Activated CD8-positive, alpha-beta memory T cell treated with anti-CD3 and anti-CD28 coated beads, Interleukin-2, amount 10 ng/mL, durations not matched to agents 7 days and 5 days (primary cell): Measurements from ENCODE around the gene ASF1A. TPM values are rescaled to one million over a fixed set of nuclear protein-coding genes. Genes with fewer than 3 reads are reported as not detected.
A peak's percentile ranks its signal among the peaks of the same experiment; 100 is the strongest.

Experiments used
- ATAC-seq: fragments of 150-1000 bp; cut with Tn5 transposase; one replicate; pipeline ENCODE4 v1.10.0; 2021; ENCODE audit warnings: moderate library complexity
- CTCF ChIA-PET: fragments of 350-600 bp; sonication (Branson Sonifier 250); formaldehyde crosslinking; loops from one replicate; lab custom pipeline; 2021; ENCODE audit warnings: antibody characterized with exemption; lab: Charles Lee
- DNase-seq: peaks from one replicate; pipeline ENCODE4 v3.0.0-alpha.2; 2020
- H3K27ac Mint-ChIP-seq: one replicate; pipeline ENCODE4 v1.8.0; 2021; ENCODE audit warnings: mild to moderate bottlenecking, mixed read lengths
- H3K27me3 Mint-ChIP-seq: one replicate; pipeline ENCODE4 v1.8.0; 2021; ENCODE audit warnings: mixed read lengths
- H3K36me3 Mint-ChIP-seq: one replicate; pipeline ENCODE4 v1.8.0; 2021; ENCODE audit warnings: mild to moderate bottlenecking, mixed read lengths
- H3K4me1 Mint-ChIP-seq: one replicate; pipeline ENCODE4 v1.8.0; 2021; ENCODE audit warnings: mixed read lengths
- H3K4me3 Mint-ChIP-seq: one replicate; pipeline ENCODE4 v1.8.0; 2021; ENCODE audit warnings: mild to moderate bottlenecking, moderate library complexity, mixed read lengths
- H3K9me3 Mint-ChIP-seq: one replicate; pipeline ENCODE4 v1.8.0; 2022; ENCODE audit warnings: low read depth, mixed read lengths
- total RNA-seq, 2 experiments: library from RNA; stranded (reverse); gene quantifications; one replicate each; pipeline ENCODE4 v1.2.3, GENCODE V29; 2021

Gene ASF1A
- total RNA-seq, 2 experiments from 2014 or later: 56.4 to 65.7 TPM

GRCh38 chr6:118869894-118870589 is 23.9 kb upstream of the ASF1A start:
- no peak overlapping the region for H3K4me3 Mint-ChIP-seq
- H3K36me3 Mint-ChIP-seq: peaks cover 46% of the 10 kb centered on the region

GRCh38 chr6:118871331-118871730 is 22.6 kb upstream of the ASF1A start:
- Mint-ChIP-seq H3K9me3 (peaks cover 9% of the 10 kb centered on the region), H3K4me1 (peaks cover 16% of the 10 kb centered on the region), H3K27ac (no peak overlapping the region), H3K27me3 (no peaks in the 10 kb centered on the region), H3K36me3 (peaks cover 37% of the 10 kb centered on the region), H3K4me3 (no peak overlapping the region)
- no peak for ATAC-seq
- DNase-seq: no peak
- CTCF ChIA-PET: no interaction called here

More at GRCh38 chr6:118869894-118870589, 23.9 kb upstream of the ASF1A start:
- H3K9me3 Mint-ChIP-seq: peaks cover 15% of the 10 kb centered on the region
- no peaks in the 10 kb centered on the region for H3K27me3 Mint-ChIP-seq
- DNase-seq (no peak), ATAC-seq (no peak)
- CTCF ChIA-PET: no interaction called here
- H3K4me1 Mint-ChIP-seq: peaks cover 16% of the 10 kb centered on the region
- no peak overlapping the region for H3K27ac Mint-ChIP-seq

GRCh38 chr6:118872318-118872717 is 21.6 kb upstream of the ASF1A start:
- CTCF ChIA-PET: no interaction called here
- ATAC-seq: no peak
- H3K27ac Mint-ChIP-seq: no peak overlapping the region
- H3K36me3 Mint-ChIP-seq: peaks cover 37% of the 10 kb centered on the region
- H3K9me3 Mint-ChIP-seq: peaks cover 7% of the 10 kb centered on the region
- peaks cover 16% of the 10 kb centered on the region for H3K4me1 Mint-ChIP-seq
- no peak for DNase-seq
- H3K4me3 Mint-ChIP-seq: no peak overlapping the region
- H3K27me3 Mint-ChIP-seq: no peaks in the 10 kb centered on the region

GRCh38 chr6:118872726-118873125 is 21.2 kb upstream of the ASF1A start:
- CTCF ChIA-PET: interaction anchor here (1.1 kb wide), 1 partner anchor 8 kb away, joined by 3 read pairs; no protein-coding TSS in a partner anchor
- H3K4me1 Mint-ChIP-seq: peaks cover 20% of the 10 kb centered on the region
- no peaks in the 10 kb centered on the region for H3K27me3 Mint-ChIP-seq
- DNase-seq (no peak), ATAC-seq (no peak)
- H3K4me3 Mint-ChIP-seq: no peak overlapping the region
- H3K9me3 Mint-ChIP-seq: peaks cover 7% of the 10 kb centered on the region
- H3K36me3 Mint-ChIP-seq: peaks cover 40% of the 10 kb centered on the region
- no peak overlapping the region for H3K27ac Mint-ChIP-seq

- Mint-ChIP-seq H3K27me3 (no peaks in the 10 kb centered on the region), H3K9me3 (peaks cover 7% of the 10 kb centered on the region), H3K36me3 (peaks cover 40% of the 10 kb centered on the region), H3K4me3 (no peak overlapping the region), H3K27ac (no peak overlapping the region), H3K4me1 (peaks cover 20% of the 10 kb centered on the region)
- DNase-seq (no peak), ATAC-seq (no peak)
- CTCF ChIA-PET: interaction anchor here (1.1 to 1.5 kb wide), 2 partner anchors 9 to 19 kb away, joined by 3 read pairs; no protein-coding TSS in a partner anchor
These were observed 20.7 kb upstream of the ASF1A start for GRCh38 chr6:118873239-118873638.

- Mint-ChIP-seq H3K4me1 (peaks cover 16% of the 10 kb centered on the region), H3K27ac (no peak overlapping the region), H3K27me3 (no peaks in the 10 kb centered on the region), H3K36me3 (peaks cover 28% of the 10 kb centered on the region), H3K9me3 (peaks cover 3% of the 10 kb centered on the region), H3K4me3 (no peak overlapping the region)
- DNase-seq (no peak), ATAC-seq (no peak)
- CTCF ChIA-PET: interaction anchor here (1.4 kb wide), 3 partner anchors 8 to 14 kb away, joined by 4 to 5 read pairs (median 4); no protein-coding TSS in a partner anchor
These were observed 18.3 kb upstream of the ASF1A start for GRCh38 chr6:118875672-118876071.

- Mint-ChIP-seq H3K27ac (no peak overlapping the region), H3K36me3 (peaks cover 25% of the 10 kb centered on the region), H3K9me3 (peaks cover 3% of the 10 kb centered on the region), H3K4me3 (no peak overlapping the region), H3K27me3 (no peaks in the 10 kb centered on the region), H3K4me1 (peaks cover 21% of the 10 kb centered on the region)
- DNase-seq: no peak
- ATAC-seq: no peak
- CTCF ChIA-PET: interaction anchor here (1.4 kb wide), 2 partner anchors 11 to 14 kb away, joined by 4 read pairs; no protein-coding TSS in a partner anchor
These were observed 17.8 kb upstream of the ASF1A start for GRCh38 chr6:118876198-118876597.

- Mint-ChIP-seq H3K27ac (no peak overlapping the region), H3K27me3 (no peaks in the 10 kb centered on the region), H3K4me3 (no peak overlapping the region), H3K9me3 (peaks cover 3% of the 10 kb centered on the region), H3K4me1 (peaks cover 26% of the 10 kb centered on the region), H3K36me3 (peaks cover 24% of the 10 kb centered on the region)
- CTCF ChIA-PET: interaction anchor here (1.4 kb wide), 2 partner anchors 11 to 13 kb away, joined by 4 read pairs; no protein-coding TSS in a partner anchor
- no peak for DNase-seq
- ATAC-seq: no peak
These were observed 17.1 kb upstream of the ASF1A start for GRCh38 chr6:118876814-118877213.

GRCh38 chr6:118877806-118878205 is 16.1 kb upstream of the ASF1A start:
- peaks cover 33% of the 10 kb centered on the region for H3K4me1 Mint-ChIP-seq
- H3K36me3 Mint-ChIP-seq: peaks cover 27% of the 10 kb centered on the region
- H3K27me3 Mint-ChIP-seq: no peaks in the 10 kb centered on the region
- no peak for DNase-seq
- H3K27ac Mint-ChIP-seq: no peak overlapping the region
- ATAC-seq: no peak
- H3K4me3 Mint-ChIP-seq: no peak overlapping the region
- H3K9me3 Mint-ChIP-seq: peaks cover 3% of the 10 kb centered on the region
- CTCF ChIA-PET: no interaction called here

- Mint-ChIP-seq H3K4me1 (peaks cover 63% of the 10 kb centered on the region), H3K36me3 (peaks cover 34% of the 10 kb centered on the region), H3K9me3 (peaks cover 5% of the 10 kb centered on the region), H3K27ac (no peak overlapping the region), H3K4me3 (no peak overlapping the region), H3K27me3 (no peaks in the 10 kb centered on the region)
- CTCF ChIA-PET: interaction anchor here (1.0 to 1.5 kb wide), 2 partner anchors 16 to 17 kb away, joined by 3 to 5 read pairs; no protein-coding TSS in a partner anchor
- ATAC-seq (no peak), DNase-seq (no peak)
These were observed 12.3 kb upstream of the ASF1A start for GRCh38 chr6:118881440-118882313.

GRCh38 chr6:118882314-118882905 is 11.5 kb upstream of the ASF1A start:
- H3K4me1 Mint-ChIP-seq: peaks cover 68% of the 10 kb centered on the region

GRCh38 chr6:118886641-118887040 is 7.3 kb upstream of the ASF1A start:
- H3K4me3 Mint-ChIP-seq: no peak overlapping the region
- H3K27ac Mint-ChIP-seq: no peak overlapping the region
- CTCF ChIA-PET: interaction anchor here (0.6 kb wide), 1 partner anchor 72 kb away, joined by 3 read pairs; no protein-coding TSS in a partner anchor
- no peak for DNase-seq
- no peaks in the 10 kb centered on the region for H3K27me3 Mint-ChIP-seq
- H3K9me3 Mint-ChIP-seq: peaks cover 2% of the 10 kb centered on the region
- no peak for ATAC-seq
- H3K4me1 Mint-ChIP-seq: peaks cover 82% of the 10 kb centered on the region
- H3K36me3 Mint-ChIP-seq: peaks cover 23% of the 10 kb centered on the region

More at GRCh38 chr6:118882314-118882905, 11.5 kb upstream of the ASF1A start:
- Mint-ChIP-seq H3K27ac (no peak overlapping the region), H3K4me3 (no peak overlapping the region), H3K27me3 (no peaks in the 10 kb centered on the region), H3K9me3 (peaks cover 5% of the 10 kb centered on the region), H3K36me3 (peaks cover 31% of the 10 kb centered on the region)
- DNase-seq (no peak), ATAC-seq (no peak)
- CTCF ChIA-PET: interaction anchor here (1.0 to 1.5 kb wide), 4 partner anchors 16 to 80 kb away, joined by 3 to 5 read pairs (median 3); no protein-coding TSS in a partner anchor

- ATAC-seq (no peak), DNase-seq (no peak)
- peaks cover 70% of the 10 kb centered on the region for H3K4me1 Mint-ChIP-seq
- CTCF ChIA-PET: interaction anchor here (0.5 to 2.6 kb wide), 3 partner anchors 42 to 283 kb away, joined by 3 to 8 read pairs (median 3); no protein-coding TSS in a partner anchor
- H3K36me3 Mint-ChIP-seq: peaks cover 12% of the 10 kb centered on the region
- no peak overlapping the region for H3K4me3 Mint-ChIP-seq
- H3K9me3 Mint-ChIP-seq: no peaks in the 10 kb centered on the region
- no peaks in the 10 kb centered on the region for H3K27me3 Mint-ChIP-seq
- H3K27ac Mint-ChIP-seq: peak overlapping the region; percentile 42
These were observed 4.8 kb upstream of the ASF1A start for GRCh38 chr6:118889163-118889562.
